Activated naive CD4-positive, alpha-beta T cell treated with anti-CD3 and anti-CD28 coated beads, Interleukin-2, amount 50 U/mL, for 16 hours (primary cell): ENCODE data around the gene RRP1B.
"Not testable (repeated sequence)": the region's sequence is repeated elsewhere in the genome, so short reads cannot be mapped to it uniquely, and the experiment has no call there.

ENCODE experiments used
- DNase-seq: peaks from one replicate; pipeline ENCODE4 v3.0.0-alpha.2; 2020

RRP1B gene

DNA sequence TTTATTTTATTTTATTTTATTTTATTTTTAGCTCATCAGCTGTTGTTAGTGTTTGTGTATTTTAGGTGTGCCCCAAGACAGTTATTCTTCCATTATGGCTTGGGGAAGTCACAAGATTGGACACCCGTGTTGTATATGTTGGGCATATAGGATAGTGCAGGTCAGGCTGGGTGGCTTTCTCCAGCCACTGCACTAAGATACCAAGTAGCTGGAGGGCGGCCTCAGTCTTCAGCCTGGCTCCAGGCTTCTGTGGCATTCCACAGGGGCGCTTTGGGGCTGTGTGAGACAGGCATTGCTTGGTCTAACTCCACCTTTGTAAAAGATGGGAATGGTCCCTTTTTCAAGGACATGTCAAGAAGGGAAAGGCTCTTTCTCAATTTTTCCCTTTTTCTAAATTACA is 16.5 kb downstream of the RRP1B start:
- DNase-seq: no peak

DNA sequence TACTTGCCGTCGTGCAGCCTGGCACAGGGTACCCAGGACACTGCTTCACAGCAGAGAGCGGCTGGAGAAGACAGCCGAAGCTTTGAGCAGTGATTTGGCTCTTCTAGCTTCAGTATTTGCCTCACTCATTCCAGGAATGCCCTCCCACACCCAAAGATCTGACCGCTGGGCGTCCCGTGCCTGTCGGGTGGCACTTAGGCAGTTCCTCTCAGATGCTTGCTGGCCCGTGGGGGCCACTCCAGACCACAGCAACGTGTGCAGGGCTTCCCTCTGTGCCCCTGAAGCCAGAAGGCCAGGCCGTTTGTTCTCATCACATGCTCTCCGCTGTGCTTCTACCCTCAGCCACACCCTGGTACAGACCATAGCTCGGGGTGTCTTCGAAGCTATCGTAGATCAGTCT is 17.0 kb downstream of the RRP1B start:
- DNase-seq: no peak

DNA sequence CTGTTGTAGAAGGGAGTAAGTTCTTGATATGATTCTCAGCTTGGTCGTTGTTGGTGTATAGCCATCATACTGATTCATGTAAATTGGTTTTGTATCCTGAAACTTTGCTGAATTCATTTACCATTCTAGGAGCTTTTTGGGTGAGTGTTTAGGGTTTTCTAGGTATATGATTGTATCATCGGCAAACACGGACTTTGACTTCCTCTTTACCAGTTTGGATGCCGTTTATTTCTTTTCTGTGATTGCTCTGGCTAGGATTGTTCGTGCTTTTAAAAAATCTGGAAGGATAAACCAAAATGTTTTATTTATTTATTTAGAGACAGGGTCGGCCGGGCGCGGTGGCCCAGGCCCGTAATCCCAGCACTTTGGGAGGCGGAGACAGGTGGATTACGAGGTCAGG is 20.6 kb downstream of the RRP1B start:
- DNase-seq: no peak

DNA sequence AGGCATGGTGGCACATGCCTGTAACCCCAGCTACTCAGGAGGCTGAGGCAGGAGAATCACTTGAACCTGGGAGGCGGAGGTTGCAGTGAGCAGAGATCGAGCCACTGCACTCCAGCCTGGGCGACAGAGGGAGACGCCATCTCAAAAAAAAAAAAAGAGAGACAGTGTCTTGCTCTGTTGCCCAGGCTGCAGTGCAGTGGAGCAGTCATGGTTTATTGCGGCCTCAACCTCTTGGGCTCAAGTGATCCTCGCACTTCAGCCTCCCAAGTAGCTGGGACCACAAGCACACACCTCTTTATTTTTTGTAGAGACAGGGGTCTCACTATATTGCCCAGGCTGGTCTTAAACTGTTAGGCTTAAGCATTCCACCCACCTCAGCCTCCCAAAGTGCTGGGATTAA is 21.1 kb downstream of the RRP1B start:
- DNase-seq: not testable (repeated sequence)

DNA sequence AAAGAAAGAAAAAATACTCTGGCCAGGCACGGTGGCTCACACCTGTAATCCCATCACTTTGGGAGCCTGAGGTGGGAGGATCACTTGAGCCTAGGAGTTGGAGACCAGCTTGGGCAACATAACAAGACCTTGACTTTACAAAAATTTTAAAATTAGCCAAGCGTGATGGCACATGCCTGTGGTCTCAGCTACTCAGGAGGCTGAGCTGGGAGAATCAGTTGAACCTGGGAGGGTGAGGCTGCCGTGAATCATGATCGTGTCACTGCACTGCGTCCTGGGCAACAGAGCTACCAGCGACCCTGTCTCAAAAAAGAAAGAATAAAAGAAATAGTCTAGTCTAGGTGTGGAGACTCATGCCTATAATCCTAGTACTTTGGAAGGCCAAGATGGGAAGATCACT is 22.3 kb downstream of the RRP1B start:
- DNase-seq: no peak

DNA sequence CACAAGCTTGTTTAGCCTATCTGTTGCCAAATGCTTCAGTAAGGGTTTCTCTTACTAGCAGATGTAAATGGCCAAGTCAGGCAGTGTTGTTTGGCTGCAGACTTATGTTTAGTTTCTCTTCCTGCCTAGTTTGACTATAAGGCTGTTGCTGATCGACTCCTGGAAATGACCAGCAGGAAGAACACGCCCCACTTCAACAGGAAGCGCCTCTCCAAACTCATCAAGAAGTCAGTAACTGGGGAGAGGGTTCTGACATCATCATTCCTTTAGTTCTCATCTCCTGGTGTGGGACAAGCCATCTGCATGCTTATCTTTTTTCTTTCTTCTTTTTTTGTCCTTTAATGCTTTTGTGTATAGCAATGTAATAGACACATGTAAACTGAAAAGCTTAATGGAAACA is 25.1 kb downstream of the RRP1B start:
- DNase-seq: no peak

DNA sequence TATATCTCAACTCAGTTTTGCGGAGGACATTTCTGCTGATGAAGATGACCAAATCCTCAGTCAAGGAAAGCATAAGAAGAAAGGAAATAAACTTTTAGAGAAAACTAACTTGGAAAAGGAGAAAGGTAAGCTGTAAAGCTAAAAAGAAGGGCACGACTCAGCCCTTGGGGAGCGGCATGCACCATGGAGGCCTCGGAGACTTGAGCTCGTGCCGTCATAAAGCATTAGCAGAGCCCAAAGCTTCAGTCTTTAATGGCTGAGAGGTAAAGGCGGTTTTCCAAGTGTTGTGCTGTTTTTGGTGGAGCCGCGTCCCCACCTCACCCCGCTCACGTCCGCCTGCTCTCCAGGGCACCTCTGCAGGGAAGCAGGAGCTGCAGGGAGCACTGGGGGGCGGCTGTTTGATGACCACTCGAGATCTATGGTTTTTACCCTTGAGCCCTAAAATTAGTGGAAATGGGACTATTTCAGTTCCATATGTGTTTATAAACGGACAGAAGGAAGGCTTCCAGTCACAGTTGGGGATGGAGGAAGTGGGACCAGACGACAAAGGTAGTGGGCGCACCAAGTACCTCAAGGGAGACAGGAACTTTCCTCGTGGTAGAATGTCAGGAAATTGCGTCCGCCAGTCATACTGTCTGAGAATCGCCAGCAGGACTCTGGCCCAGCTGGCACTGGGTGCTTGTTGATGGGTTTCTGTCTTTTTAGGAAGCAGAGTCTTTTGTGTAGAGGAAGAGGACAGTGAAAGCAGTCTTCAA is 27.6 kb downstream of the RRP1B start:
- no peak for DNase-seq

DNA sequence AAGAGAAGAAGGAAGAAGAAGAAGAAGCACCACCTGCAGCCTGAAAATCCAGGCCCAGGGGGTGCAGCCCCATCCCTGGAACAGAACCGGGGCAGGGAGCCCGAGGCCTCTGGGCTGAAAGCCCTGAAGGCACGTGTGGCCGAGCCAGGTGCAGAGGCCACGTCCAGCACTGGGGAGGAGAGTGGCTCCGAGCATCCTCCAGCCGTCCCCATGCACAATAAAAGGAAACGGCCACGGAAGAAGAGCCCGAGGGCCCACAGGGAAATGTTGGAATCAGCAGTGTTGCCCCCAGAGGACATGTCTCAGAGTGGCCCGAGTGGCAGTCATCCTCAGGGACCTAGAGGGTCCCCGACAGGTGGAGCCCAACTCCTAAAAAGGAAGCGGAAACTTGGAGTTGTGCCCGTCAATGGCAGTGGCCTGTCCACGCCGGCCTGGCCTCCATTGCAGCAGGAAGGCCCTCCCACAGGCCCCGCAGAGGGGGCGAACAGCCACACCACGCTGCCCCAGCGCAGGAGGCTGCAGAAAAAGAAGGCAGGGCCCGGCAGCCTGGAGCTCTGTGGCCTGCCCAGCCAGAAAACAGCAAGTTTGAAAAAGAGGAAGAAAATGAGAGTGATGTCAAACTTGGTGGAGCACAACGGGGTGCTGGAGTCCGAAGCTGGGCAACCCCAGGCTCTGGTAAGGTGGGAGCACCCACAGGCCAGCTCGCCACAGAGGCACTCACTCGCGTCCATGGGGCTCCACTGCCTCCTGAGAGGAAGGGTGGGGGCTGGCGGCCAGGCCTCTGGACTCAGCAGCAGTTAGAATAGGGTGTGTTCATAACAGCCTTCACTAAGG is 28.4 kb downstream of the RRP1B start:
- DNase-seq: no peak

DNA sequence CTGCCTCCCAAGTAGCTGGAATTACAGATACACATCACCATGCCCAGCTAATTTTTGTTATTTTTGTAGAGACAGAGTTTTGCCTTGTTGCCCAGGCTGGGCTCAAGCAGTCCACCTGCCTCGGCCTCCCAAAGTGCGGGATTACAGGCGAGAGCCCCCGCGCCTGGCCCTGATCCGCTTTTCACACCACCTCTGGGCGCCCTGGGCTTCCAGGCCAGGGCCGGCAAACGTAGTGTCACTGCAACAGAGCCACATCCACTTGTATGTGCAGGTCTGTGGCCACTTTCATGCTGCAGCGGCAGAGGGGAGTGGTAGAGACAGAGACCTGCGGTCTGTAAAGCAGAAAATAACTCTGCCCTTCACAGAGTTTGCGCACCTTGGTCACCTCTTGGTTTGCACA is 29.5 kb downstream of the RRP1B start:
- DNase-seq: no peak

DNA sequence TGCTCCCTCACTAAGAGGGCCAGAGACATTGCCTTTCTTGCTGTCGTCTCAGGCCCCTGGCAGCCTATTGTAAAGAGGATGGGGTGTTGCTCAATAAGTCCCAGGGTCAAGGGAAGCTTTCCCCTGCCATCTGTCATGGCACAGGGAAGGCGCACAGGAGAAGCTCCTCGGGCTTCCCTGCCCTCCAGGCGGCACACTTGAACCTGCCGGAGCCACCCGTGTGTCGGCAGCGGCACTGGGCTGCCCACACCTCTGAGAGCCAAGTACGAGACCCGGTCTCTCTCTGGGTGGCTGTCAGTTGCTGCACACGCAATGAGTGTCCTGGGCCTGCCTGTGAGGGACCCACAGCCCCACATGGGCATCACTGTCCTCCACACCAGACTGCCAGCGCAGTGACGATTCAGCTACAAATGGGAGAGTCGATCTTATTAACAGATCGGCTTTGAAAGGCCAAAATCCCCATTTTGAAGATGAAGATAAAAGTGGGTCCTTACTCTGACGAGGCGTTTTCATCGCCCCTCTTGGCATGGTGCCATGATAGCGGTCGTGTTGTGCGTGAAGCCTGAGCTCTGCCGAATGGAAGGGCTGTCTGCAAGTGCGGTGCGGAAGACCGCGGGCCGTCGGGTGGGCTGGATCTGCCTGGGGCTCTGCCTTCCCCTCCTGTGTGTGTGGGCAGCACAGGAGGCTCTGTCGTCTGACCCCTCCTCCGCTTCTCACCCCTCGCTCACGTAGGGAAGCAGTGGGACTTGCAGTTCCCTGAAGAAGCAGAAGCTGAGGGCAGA is 30.4 kb downstream of the RRP1B start:
- no peak for DNase-seq

DNA sequence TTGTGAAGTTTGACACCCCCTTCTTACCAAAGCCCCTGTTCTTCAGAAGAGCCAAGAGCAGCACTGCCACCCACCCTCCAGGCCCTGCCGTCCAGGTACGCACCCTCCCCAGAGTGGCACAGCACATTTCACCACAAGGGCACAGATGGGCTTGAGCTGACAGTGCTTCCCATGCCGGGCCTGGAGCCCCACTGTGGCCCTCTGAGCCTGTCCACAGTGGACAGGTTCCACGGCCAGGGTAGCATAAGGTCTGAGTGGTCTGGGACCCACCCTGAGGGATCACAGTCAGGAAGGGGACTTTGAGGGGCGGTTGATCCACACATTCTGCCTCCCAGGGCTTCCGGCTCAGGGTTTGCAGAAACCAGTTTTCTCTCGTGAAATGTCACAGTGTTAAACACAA is 31.0 kb downstream of the RRP1B start:
- no peak for DNase-seq

DNA sequence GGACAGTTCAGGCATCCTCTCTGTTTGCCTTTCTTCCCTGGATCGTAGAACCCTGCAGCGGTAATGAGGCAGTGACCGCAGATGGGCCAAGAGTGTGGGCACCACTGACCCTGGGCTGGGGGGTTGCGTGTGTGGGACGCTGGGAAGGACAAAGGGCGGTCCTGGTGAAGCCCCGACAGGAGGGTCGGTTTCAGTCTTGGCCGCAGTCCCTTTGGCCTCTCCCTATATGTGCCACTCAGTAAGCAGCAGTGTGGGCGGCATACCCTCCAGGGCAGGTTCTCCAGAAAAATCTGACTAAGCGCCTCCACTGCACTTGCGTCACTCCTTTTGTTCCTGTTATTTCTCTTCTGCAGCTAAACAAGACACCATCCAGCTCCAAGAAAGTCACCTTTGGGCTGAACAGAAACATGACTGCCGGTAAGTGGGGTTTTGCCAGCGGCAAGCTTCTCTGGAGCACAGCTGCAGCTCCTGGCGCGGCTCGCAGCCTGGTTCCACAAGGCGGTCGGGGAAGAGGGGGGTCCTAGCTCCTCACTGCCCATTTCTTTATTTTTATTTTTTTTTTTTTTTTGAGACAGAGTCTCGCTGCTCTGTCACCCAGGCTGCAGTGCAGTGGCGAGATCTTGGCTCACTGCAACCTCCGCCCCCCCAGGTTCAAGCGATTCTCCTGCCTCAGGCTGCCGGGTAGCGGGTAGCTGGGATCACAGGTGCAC is 31.9 kb downstream of the RRP1B start:
- no peak for DNase-seq

DNA sequence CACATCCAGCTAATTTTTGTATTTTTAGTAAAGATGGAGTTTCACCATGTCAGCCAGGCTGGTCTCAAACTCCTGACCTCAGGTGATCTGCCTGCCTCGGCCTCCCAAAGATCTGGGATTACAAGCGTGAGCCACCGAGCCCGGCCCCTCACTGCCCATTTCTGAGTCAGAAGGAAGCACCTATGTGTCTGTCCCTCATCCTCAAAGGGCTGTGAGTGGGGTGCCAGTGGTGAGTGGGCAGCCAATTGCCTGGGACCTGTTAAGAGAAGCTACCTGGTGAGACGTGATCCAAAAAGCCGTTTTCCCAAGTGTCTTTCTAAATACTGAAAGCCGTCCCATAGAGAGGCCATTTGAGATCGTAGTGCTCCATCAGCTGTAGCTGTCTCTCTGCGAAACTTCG is 32.4 kb downstream of the RRP1B start:
- DNase-seq: no peak

DNA sequence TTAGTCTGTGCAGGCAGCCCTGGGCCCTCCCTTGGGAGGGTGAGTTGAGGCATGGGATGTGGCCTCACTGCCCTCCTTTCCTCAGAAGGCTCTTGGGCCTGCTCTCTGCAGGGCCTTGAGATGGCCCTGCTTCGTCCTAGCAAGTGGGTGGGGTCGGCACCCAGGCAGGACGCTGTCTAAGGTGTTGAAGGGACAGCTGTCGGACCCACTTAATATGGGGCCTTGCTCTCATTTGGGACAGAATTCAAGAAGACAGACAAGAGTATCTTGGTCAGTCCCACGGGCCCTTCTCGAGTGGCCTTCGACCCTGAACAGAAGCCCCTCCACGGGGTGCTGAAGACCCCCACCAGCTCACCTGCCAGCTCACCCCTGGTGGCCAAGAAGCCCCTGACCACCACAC is 33.6 kb downstream of the RRP1B start:
- DNase-seq: no peak

DNA sequence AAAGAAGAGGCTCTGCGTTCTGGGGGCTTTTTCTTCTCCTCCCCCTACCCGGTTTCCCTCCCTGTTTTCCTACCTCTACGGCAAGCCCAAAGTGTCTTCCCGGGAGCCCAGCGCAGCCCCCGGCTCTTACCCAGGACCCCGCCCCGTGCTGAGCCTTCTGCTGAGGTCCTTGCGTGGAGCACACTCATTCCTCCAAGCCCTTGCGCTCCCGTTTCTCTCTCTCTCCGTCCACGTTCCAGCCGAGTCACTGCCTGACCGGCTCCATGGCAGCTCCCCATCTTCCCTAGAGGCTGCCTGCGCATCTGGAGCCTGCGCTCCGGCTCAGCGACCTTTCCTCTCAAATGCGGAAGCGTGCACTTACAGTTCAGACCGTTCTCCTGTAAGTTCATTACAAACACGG is 34.6 kb downstream of the RRP1B start:
- no peak for DNase-seq

DNA sequence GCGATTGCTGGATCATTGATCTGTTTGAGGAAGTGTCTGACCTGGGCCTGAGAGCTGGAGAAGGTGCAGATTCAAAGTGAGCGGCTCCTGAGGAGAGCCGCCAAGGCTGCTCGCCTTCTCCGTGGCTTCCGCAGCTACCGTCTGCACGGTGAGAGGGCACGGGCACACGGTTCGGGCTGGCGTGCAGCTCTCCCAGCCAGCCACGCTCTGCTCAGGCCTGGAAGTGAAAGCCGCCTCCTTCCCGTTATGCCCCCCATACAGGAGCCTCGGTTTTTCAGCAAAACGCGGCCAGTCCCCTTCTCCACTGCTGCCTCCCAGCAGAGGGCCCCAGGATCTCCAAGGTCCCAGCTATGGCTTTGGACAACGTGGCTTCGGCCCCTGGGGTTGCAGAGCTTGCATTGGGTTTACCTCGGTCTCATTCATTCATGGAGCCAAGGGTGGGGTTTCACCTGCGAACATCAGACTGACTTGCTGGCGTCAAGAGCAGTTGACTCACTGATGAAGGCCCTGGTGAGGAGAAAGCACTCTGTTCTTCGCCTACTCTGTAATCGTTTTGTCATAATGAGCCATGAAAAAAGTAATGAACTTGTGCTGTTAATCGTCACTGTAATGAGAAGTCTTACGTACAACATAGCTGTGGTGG is 35.2 kb downstream of the RRP1B start:
- no peak for DNase-seq

DNA sequence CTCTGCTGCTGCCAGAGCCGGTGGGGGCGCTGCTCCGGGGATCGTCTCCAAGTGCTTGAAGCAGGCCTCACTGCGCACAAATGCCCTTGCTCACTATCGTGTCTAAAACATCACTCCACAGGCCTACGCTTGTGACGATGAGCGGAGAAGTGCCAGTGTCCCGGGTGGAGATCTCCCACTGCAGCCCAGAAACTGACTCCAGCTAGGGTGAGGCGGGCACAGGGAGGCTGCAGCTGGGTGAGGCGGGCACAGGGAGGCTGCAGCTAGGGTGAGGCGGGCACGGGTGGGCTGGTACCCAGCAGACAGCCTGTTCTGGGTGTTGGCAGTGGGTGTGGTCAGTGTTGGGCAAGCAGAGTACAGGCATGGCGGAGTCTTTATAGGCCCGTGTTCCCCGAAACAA is 36.9 kb downstream of the RRP1B start:
- no peak for DNase-seq

DNA sequence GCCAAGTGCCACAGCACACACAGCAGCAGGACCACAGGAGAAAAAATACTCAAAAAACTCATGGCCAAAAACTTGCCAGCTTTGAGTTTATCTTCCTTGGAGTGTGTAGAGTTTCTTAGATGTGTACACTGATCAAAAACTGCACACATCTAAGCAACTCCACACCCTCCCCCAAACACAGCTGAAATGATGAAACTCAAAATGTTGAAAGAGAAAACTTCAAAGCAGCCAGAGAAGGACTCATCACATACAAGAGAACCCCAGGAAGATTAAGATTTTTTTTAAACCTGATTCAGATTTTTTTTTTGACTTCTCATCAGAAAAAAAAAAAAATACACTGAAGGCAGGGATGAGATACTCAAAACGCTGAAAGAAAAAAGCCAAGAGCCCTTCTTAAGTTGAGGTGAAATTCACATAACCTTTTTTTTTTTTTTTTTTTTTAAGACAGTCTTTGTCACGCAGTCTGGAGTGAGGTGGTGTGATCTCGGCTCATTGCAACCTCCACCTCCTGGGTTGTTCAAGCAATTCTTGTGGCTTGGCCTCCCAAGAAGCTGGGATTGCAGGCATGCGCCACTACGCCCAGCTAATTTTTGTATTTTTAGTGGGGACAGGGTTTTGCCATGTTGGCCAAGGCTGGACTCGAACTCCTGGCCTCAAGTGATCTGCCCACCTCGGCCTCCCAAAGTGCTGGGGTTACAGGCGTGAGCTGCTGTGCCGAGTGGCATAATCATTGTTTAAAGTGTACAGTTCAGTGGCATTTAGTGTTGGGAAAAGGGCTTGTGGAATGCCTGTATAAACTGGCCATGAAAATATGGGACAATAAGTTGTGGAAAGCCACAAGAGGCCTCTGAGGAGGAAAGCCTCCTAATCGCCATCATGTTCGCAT is 38.6 kb downstream of the RRP1B start:
- DNase-seq: no peak

DNA sequence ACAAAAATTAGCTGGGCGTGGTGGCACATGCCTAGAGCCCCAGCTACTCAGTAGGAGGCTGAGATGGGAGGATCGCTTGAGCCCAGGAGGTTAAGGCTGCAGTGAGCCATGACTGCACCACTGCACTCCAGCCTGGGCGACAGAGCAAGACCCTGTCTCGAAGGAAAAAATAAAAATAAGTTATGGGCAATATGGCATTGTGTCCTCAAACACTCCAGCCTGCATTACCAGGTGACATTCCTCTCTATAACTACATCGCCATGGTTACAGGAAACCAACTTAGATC is 40.1 kb downstream of the RRP1B start:
- not testable (repeated sequence) for DNase-seq

DNA sequence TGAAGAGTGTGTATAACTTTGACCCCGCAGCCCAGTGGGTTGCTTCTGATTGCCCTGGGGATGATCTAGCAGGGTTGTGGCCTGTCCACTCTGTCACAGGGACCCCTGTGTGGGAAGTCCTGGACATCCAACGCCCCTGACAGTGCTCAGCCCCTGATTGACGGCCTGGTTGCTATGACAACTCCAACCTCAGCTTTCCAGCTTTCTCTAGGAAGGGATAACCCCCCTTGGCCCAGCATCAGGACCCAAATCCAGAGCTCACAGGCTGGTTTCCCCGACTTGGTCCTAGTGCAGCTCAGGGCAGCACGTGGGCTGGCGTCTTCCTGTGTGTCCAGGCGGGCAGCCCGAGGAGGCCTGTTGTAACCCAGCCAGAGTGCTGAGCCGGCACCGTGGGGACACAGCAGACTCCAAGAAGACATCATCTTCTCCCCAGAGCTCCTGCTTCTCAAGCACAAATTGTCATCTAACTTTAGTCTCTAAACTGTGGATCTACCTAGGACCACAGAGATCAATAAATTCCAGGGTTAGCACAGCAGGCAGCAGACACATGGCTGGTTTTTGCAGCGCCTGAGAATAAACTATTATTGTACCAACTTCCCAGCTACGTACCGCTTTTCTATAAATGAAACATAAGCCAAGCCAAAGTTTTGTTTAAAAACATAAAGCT is 40.7 kb downstream of the RRP1B start:
- DNase-seq: no peak
